Left forelimb (tissue), 1 donor: ENCODE data around the gene EGFL7.

Experiments used
- DNase-seq: peaks from one replicate; pipeline ENCODE4 v3.0.0-alpha.2; 2018; ENCODE audit warnings: low spot score

The EGFL7 gene

DNA sequence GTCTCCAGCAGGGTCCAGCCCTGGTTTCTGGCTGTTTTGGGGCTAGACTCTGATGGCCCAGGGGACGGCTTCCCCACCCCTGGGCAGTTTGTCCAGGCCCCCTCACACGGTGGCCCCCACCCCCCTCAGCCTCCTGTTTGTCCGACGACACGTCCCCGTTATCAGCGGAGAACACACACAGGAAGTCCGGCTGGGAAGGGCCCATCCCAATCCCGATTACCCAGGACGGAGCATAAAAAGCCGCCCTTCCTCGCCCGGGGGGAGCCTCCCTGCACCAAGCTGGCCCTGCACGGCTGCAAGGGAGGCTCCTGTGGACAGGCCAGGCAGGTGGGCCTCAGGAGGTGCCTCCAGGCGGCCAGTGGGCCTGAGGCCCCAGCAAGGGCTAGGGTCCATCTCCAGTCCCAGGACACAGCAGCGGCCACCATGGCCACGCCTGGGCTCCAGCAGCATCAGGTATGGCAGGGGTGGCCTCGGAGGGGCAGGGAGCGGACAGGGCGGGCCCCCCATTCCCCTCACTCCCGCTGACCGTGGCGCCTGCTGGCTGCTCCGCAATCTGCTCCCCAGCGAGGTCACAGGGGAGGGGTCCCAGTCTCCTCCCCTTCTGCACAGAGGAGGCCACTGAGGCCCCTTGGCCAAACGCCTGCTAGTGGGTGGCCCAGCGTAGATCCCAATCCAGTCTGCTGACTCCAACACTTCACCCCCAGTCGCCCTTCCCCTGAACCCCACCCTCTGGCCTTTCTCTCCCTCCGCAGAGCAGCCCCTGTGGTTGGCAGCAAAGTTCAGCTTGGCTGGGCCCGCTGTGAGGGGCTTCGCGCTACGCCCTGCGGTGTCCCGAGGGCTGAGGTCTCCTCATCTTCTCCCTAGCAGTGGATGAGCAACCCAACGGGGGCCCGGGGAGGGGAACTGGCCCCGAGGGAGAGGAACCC, at the start of gene EGFL7:
EGFL7 (plus strand) TSS at position 261 of the 926 bp plus-strand sequence. CDS start 5,367 bp downstream, outside the sequence.
- no peak for DNase-seq

DNA sequence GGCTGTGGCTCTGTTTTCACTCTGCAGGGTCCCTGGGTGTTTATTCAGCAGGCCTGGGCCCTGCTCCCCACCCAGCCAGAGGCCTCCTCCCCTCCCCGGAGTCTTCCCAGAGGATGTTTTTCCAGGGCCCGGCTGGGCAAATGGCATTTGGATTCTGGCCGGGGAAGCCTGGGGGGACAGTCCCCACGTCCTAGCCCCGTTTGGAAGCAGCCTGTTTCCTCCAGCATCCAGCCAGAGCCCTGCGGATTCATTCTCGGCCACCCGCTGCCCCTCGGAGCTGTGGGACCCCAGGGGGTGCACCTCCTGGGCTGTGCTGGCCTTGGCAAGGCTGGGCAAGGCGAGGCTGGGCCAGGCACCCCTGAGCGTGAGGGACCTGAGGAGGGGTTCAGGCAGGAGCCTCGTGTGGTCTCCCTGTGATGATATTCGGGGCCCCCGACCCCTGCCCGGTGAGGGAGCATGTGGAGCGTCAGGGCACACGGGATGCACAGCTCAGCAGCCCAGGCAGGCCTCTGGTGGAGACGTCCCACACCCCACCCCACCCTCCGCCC, 48.8 kb upstream of the EGFL7 start:
- DNase-seq, result no peak

DNA sequence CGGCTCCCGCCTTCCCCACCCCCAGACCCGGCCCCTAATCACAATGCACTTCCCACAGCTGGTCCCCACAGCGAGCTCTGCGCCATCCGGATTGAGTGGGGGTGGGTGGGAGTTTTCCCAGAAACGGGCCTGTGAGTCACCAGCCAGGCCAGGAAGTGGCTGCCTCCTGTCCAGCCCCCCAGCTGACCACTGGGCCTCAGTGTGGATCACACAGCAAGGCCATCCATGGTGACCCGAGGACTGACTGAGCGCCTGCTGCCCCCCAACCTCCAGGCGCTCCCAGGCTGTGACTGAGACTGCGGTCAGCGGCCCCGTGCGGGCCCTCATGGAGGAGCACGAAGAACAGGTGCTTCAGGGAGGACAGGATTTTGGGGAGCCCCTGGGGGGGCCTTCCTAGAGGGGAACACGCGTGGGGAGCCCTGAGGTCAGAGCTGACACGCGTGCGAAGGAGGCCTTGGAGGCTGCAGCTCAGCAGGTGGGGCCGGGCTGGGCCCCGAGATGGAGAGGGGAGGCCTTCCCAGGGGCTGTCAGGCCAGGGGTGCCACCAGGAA, 48.3 kb upstream of the EGFL7 start:
- DNase-seq, result no peak

DNA sequence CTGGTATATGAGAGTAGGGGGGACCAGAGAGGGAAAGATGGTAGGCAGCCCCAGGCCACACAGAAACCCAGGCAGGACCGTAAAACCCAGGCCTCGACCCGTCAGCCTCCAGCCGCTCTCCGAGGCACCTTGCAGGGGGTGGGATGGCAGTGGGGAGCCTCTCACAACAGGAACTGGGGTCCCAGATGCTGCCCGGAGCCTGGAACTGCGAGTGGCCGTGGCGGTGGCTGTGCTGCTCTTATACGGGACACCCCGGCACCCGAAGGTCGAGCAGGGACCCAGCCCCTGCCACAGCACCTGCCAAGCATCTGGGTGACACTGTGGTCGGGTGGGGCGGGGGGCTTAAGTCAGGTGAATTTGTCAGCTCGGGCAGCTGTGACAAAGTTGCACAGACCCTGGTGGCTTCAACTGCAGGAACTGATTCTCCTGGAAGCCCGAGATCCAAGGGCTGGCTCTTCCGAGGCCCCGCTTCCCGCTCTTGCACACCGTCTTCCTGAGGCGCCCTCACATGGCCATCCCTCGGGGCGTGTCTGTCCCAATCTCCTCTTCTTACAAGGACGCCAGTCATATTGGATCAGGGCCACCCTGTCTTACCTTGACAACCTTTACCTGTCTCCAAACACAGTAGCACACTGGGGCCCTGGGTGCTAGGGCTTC, 47.6 kb upstream of the EGFL7 start:
- DNase-seq, result no peak

DNA sequence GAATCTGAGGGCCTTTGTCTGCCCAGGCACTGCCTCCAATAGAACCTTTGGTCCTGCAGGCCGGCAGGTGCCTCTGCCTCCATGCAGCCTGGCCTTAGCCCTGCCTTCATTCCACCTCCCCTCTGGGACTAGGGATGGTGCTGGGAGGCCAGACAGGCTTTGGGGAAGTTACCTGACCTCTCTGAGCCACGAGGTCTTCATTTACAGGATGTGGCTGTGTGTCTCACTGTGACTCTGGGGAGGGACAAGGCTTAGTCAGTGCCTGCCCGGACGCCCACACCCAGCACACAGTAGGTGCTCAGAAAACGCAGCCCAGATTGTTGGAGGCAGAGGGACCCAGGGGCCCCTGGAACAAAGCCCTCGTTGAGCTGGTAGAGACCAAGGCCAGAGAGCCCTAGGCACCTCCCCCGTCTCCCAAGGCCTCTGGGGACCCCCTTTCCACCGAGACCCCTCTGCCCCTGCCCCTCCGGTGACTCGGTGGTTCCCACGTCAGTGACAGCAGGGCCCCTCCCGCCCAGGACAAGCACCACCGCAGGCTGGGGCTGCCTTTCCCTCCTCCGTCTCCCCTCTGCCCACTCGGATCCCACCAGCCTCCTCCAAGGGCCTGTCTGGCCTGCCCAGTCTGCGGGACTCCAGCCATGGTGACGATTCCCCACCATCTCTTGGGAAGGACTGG, 46.9 kb upstream of the EGFL7 start:
- DNase-seq, result no peak

DNA sequence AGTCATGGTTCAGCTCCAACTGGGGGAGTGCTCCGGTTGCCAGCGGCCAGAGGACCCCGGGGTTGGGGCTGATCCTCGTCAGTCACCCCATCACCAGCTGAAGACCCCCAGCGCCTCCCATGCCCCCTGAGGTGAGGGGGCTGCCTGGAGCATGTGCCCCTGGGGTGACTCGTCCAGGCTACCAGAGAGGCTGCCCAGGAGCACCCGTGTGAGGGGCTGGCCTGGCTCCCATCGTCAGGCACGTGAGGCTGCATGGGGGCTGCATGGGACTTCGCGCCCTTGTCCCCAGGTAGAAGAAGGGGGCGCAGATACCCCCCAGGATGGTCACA, 46.4 kb upstream of the EGFL7 start:
- DNase-seq, result no peak

DNA sequence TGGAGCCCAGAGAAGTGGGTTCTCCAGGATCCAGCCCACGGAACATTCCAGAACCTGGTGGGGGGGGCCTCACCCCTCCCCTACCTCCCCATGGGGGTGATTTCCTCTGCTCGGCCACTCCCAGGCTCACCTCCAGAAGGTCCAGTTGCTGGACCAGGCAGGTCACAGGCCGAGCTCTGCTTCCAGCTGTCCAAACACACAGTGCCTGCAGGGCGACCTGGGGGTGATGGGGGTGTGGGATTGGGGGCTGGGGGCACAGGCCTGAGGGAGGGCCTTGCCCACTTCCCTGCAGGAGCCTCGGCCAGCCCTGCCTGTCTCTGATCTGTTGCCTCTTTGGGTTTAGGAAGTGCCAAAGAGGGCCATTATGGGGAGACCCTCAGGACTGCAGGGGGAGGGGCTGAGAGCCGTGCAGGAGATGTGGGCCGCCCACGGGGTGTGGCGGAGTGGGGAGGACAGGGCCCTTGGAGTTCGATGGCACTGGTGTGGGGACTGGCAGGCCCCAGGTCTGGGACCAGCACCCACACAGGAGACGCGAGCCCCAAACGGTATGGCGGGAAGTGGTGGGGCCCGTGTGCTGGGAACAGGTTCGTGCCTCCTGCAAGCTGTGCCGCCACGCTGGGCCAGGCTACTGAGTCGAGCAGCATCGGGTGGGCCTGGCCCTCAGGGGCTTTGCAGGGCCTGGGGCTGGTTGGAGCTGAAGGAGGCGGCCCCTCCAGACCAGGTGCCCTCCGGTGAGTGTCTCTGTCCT, 45.6 kb upstream of the EGFL7 start:
- no peak for DNase-seq

DNA sequence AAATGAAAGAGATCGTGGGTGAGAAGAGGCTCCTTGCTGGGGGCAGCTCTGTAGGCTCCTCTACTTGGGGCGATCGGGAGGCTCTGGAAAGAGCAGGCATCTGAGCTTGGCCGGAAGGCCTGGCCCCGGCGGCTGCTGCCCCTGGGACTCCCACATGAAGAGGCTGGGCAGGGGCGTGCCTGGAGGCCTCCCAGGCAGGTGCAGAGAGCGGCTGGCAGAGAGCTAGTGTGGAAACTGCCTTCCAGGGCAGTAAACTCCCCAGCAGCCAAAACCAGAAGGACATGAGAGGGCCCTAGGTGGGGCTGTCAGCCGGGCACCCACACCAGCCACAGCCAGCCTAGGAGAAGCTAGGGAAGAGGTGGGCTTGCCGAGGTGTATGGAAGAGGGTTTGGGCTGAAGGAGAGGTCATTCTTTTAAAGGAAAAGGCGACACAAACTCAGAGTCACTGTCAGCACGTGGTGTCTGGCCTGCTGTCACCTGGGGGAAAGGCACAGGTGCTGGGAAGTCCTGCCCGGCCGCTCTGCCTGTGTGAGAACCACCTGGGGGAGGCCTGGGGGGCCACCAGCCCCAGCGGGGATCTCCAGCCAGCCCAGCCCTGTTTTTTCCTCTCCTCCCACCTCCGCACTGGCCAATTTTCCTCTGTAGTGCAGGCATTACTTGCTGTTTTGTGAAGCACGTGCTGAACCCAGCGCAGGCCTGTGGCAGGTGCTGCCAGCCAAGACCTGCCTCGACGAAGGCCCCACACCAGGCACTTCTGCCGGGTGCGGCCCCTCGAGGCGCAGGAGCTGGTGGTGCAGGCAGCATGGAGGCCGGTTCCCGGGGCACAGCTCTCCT, 44.8 kb upstream of the EGFL7 start:
- DNase-seq, result no peak

DNA sequence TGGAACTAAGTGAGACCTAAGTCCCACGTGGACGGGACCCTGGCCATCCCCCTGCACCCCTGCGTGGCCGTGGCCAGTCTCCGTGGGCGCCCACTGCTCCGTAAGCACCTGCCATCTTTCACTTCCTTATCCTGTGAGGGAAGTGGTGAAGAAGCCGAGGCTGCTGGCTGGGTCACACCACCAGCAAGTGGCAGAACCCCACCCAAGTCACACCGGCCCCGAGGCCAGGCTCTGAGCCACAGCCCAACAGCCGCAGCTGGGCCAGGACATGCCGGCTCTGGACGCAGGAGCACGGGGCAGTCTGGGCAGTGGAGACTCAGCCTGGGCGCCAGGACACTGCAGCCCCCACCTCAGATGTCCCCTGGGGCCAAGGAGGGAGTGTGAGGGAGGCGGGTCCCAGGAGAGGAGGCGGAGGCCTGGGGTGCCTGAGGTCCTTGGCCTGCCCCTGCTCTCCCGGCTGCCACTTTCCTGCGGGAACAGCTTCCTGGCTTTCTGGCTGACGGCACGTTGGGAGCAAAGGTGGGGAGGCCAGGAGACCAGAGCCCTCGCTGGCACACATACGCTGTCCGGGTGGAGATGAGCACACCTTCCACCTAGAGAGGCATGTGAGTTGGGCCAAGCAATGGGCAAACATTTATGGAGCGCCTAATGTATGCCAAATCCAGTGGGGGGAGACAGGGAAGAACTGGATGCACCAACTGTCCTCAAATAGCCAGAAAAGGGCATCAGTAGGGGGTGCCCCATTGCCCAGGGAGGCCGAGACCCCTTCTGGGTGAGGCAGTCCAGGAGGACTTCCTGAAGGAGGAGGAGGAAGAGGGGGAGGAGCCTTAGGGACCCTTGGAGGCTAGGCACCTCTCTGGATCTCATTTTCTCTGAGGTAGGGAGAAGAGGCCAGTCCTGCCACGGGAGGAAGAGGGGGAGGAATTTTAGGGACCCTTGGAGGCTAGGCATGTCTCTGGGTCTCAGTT, 43.9 kb upstream of the EGFL7 start:
- DNase-seq, result no peak

DNA sequence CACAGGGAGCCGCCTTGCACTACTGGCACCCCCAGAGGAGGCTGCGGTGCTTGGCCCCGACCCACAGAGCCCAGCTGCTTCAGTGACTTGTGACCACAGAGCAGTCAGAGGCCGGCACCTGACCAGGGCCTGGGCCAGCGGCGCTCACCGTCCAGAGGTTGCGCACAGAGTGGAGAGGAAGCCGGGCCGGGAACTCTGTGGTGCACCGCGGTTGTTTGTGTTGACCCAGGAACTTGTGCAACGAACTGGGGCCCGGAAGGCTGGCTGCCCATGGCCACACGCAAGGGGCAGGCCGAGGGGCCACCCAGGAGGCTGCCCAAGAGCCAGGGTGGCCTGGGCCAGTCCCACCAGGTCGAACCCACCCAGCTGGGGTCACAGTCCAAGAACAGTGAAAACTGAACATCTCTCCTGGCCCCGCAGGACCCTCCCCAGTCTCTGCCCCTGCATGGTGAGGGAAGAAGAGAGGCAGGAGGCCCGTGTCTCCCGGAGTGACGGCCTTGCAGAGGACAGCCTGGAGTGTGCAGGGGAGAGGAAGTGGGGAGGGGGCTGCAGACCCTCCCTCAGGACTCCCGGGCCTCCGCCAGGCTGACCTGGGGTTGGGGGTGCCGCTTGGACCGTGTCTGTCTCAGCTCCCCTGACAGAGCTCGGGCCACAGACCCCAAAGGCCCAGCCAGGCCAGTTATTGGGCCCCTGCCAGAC, 42.8 kb upstream of the EGFL7 start:
- DNase-seq, result no peak

DNA sequence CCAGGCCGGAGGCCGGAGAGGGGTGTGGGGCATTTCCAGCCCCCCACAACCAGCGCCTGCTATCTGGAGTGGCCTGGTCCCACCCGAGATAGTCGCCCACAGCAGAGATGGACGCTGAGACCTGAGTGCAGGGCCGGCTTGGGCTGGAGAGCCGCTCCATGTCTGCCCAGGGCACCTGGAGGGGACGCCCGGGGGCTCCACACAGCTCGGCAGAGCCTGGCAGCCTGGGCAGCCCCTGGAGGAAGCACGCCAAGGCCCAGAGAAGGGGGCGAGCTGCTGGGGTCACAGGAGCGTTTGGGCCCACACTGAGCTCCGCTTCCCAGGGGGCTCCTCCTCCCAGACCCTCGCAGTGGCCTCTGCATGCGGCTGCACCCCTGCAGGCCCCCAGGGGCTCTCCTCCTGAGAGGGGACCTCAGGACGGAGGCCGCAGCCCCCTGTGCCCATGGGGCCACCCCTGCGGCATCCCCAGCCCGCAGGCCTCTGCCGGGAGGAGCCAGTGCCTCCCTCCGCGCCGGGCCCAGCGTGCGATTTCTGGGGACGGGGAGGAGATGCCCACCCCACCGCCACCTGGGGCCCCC, 42.2 kb upstream of the EGFL7 start:
- DNase-seq, result no peak

DNA sequence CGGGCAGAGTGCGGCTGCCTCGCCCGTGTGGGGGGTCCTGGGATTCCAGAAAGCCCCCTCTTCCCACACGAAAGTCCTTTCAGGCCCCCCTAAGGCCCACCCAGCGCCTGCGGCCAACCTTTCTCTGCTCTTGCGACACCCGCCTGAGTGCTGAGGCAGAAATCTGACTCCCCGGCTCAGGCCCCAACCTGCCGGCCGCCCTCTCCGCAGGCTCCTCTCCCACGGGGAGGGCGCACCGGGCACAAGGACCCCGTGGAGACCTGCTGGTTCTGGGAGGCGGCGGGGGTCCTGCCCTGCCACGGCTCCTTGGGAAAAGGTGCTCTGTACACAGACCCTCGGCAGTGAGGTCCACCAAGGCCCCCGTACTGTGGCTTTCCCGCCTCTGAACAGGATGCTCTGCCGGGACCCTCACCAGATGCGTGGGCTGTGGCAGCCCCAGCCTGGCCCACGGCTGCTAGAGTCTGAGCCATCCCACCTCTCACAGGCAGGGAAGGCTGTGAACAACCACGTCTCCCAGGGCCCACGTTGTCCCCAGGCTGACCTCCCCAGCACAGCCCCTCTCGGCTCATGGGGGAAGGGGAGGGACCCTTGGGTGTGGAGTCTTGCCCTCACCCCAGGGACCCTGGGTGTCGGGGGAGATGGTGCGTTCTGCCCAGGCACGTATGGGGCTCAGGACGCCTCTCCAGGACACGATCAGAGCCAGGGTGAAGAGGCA, 41.5 kb upstream of the EGFL7 start:
- DNase-seq, result no peak

DNA sequence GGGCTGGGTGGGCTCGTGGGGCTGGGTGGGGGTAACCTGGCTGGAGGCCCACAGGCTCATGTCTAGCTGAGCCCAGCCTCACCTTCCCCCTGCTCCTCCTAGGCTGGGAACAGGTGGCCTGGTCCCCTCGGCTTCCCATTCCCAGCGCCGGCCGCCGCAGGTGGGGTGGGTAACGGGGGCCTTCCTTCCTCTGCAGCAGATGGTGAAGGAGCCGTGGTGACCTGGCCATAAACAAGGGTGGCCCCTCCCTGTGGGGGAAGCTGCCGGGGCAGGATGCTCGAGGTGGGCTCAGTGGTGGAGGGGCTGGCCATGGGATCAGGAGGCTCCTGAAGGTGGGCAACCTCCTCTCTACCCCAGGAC, 41.0 kb upstream of the EGFL7 start:
- DNase-seq, result no peak

DNA sequence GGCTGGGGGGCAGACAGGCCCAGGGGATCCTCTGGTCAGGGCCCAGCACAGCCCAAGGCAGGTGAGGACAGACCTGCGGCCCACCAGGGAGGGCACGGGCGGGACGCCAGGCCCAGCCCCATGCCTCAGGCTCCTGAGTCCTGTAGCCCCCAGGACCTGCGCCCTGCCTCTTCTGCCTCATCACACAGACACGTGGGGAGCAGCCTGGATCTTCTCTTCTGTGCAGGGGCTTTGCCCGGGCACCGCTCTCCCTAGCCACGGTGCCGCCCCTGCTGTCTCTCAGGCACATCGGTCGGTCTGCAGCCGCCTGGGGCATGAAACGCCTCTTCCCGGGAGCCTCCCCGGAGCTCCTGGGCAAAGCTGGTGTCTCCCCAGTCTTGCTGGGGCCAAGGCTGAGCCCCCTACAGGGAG, 40.2 kb upstream of the EGFL7 start:
- no peak for DNase-seq

DNA sequence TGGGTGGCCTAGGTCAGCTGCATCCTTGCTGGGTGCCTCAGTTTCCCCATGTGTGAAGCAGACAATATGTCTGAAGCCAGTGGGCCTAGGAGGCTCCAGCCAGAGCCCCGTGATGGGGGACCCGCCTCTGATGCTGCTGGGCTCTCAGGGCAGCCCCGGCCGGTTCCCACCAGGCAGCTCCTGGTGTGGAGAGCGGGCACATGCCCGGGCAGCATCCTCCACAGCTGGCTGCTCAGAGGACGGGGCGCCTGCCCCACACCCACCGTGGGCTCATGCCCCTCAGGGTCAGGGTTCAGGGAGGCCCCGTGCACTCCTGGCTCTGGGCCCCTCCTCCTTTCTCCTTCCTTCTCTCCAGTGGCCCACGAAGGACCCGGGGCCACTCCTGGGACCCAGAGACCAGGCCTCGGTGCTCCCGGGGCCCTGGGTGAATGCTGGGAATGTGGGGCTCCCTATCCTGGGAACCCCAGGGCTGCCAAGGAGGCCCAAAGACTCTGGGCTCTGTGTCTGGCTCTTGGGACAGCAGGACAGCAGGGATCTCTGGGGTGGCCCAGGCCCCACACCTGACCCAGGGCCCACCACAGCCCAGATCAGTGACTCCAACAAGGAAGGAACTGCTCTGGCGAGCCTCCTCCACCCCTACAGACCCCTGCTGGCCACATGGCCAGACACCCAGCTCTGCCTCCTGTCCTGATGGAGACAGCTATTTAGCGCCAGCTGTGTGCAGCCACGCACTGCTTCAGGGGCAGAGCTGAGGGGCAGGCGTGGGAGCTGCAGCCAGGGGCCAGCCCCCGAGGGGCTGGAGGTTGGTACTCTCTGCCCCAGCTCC, 39.5 kb upstream of the EGFL7 start:
- no peak for DNase-seq

DNA sequence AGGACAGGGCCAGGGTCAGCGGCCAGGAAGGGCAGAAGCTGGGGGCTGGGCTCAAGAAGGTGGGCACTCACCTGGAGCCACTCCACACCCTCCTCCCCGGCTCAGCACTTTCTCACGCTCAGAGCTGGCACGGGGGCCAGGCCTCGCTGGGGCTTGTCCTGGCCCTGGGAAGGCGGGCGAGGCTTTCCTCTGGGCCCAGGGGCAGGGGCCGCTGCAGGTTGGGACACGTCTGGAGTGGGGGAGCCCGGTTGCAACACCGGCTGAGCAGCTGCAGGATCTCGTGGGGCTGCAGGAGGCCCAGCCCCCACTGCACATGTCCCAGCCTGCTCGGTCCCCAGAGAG, 38.9 kb upstream of the EGFL7 start:
- DNase-seq, result no peak
